ENCODE data around the gene DYNC2LI1.
"Not testable (repeated sequence)": the region's sequence is repeated elsewhere in the genome, so short reads cannot be mapped to it uniquely, and the experiment has no call there.

DYNC2LI1 gene

GRCh38 chr2:43773876-43774613, at the start of gene DYNC2LI1:
TSS of gene DYNC2LI1 (plus strand) at chr2:43774039. CDS start at chr2:43774139, 100 bp downstream.
- Mint-ChIP-seq H3K9me3 (no peaks in the 10 kb centered on the region), H3K4me1 (peaks cover 28% of the 10 kb centered on the region)

GRCh38 chr2:43724728-43725526, 48.9 kb upstream of the DYNC2LI1 start:
- H3K27me3 Mint-ChIP-seq = no peaks in the 10 kb centered on the region
- H3K27ac Mint-ChIP-seq = no peak overlapping the region
- no peaks in the 10 kb centered on the region for H3K36me3 Mint-ChIP-seq
- H3K9me3 Mint-ChIP-seq = no peaks in the 10 kb centered on the region
- no peak overlapping the region for H3K4me3 Mint-ChIP-seq
- no peaks in the 10 kb centered on the region for H3K4me1 Mint-ChIP-seq

More at GRCh38 chr2:43773876-43774613, at the start of gene DYNC2LI1:
- peak within 1 kb of the TSS; percentile 91 for H3K27ac Mint-ChIP-seq
- no peaks in the 10 kb centered on the region for H3K27me3 Mint-ChIP-seq
- H3K36me3 Mint-ChIP-seq = peaks cover 2% of the 10 kb centered on the region
- peak within 1 kb of the TSS; percentile 99 for H3K4me3 Mint-ChIP-seq

GRCh38 chr2:43725711-43726246, 48.1 kb upstream of the DYNC2LI1 start:
- no peaks in the 10 kb centered on the region for H3K27me3 Mint-ChIP-seq
- H3K27ac Mint-ChIP-seq = no peak overlapping the region
- no peak overlapping the region for H3K4me3 Mint-ChIP-seq
- no peaks in the 10 kb centered on the region for H3K36me3 Mint-ChIP-seq
- no peaks in the 10 kb centered on the region for H3K9me3 Mint-ChIP-seq
- no peaks in the 10 kb centered on the region for H3K4me1 Mint-ChIP-seq

GRCh38 chr2:43726961-43727633, 46.7 kb upstream of the DYNC2LI1 start:
- not testable (repeated sequence) for H3K4me1 Mint-ChIP-seq, H3K27me3 Mint-ChIP-seq, H3K4me3 Mint-ChIP-seq, H3K9me3 Mint-ChIP-seq, H3K36me3 Mint-ChIP-seq, H3K27ac Mint-ChIP-seq

GRCh38 chr2:43727634-43728014, 46.2 kb upstream of the DYNC2LI1 start:
- no peaks in the 10 kb centered on the region for H3K9me3 Mint-ChIP-seq
- H3K4me3 Mint-ChIP-seq = no peak overlapping the region
- no peaks in the 10 kb centered on the region for H3K27me3 Mint-ChIP-seq
- H3K36me3 Mint-ChIP-seq = peaks cover 4% of the 10 kb centered on the region
- no peaks in the 10 kb centered on the region for H3K4me1 Mint-ChIP-seq
- no peak overlapping the region for H3K27ac Mint-ChIP-seq

GRCh38 chr2:43729491-43730174, 44.2 kb upstream of the DYNC2LI1 start:
- Mint-ChIP-seq H3K27ac (no peak overlapping the region), H3K9me3 (no peaks in the 10 kb centered on the region), H3K4me1 (no peaks in the 10 kb centered on the region), H3K27me3 (no peaks in the 10 kb centered on the region), H3K36me3 (peaks cover 4% of the 10 kb centered on the region), H3K4me3 (no peak overlapping the region)

GRCh38 chr2:43731211-43731610, 42.6 kb upstream of the DYNC2LI1 start:
- Mint-ChIP-seq H3K27me3 (no peaks in the 10 kb centered on the region), H3K36me3 (peaks cover 4% of the 10 kb centered on the region), H3K9me3 (no peaks in the 10 kb centered on the region), H3K27ac (no peak overlapping the region), H3K4me3 (no peak overlapping the region), H3K4me1 (no peaks in the 10 kb centered on the region)

- H3K27me3 Mint-ChIP-seq = no peaks in the 10 kb centered on the region
- no peaks in the 10 kb centered on the region for H3K9me3 Mint-ChIP-seq
- no peaks in the 10 kb centered on the region for H3K4me1 Mint-ChIP-seq
Measured at GRCh38 chr2:43736637-43737036, 37.2 kb upstream of the DYNC2LI1 start.

GRCh38 chr2:43737097-43737854, 36.6 kb upstream of the DYNC2LI1 start:
- H3K36me3 Mint-ChIP-seq = peaks cover 3% of the 10 kb centered on the region
- no peak overlapping the region for H3K4me3 Mint-ChIP-seq
- no peaks in the 10 kb centered on the region for H3K9me3 Mint-ChIP-seq
- no peaks in the 10 kb centered on the region for H3K27me3 Mint-ChIP-seq
- H3K27ac Mint-ChIP-seq = no peak overlapping the region
- no peaks in the 10 kb centered on the region for H3K4me1 Mint-ChIP-seq

More at GRCh38 chr2:43736637-43737036, 37.2 kb upstream of the DYNC2LI1 start:
- H3K27ac Mint-ChIP-seq = no peak overlapping the region
- H3K4me3 Mint-ChIP-seq = no peak overlapping the region
- peaks cover 4% of the 10 kb centered on the region for H3K36me3 Mint-ChIP-seq

GRCh38 chr2:43737855-43738254, 36.0 kb upstream of the DYNC2LI1 start:
- H3K9me3 Mint-ChIP-seq = no peaks in the 10 kb centered on the region
- H3K27ac Mint-ChIP-seq = no peak overlapping the region
- no peaks in the 10 kb centered on the region for H3K36me3 Mint-ChIP-seq
- no peaks in the 10 kb centered on the region for H3K4me1 Mint-ChIP-seq
- H3K27me3 Mint-ChIP-seq = no peaks in the 10 kb centered on the region
- H3K4me3 Mint-ChIP-seq = no peak overlapping the region

- no peak overlapping the region for H3K4me3 Mint-ChIP-seq
- no peaks in the 10 kb centered on the region for H3K9me3 Mint-ChIP-seq
- no peaks in the 10 kb centered on the region for H3K4me1 Mint-ChIP-seq
- no peaks in the 10 kb centered on the region for H3K36me3 Mint-ChIP-seq
- H3K27ac Mint-ChIP-seq = no peak overlapping the region
- no peaks in the 10 kb centered on the region for H3K27me3 Mint-ChIP-seq
Measured at GRCh38 chr2:43738257-43738656, 35.6 kb upstream of the DYNC2LI1 start.

- Mint-ChIP-seq H3K4me3 (no peak overlapping the region), H3K4me1 (no peaks in the 10 kb centered on the region), H3K27me3 (no peaks in the 10 kb centered on the region), H3K36me3 (no peaks in the 10 kb centered on the region), H3K27ac (no peak overlapping the region), H3K9me3 (no peaks in the 10 kb centered on the region)
Measured at GRCh38 chr2:43743706-43744105, 30.1 kb upstream of the DYNC2LI1 start.

GRCh38 chr2:43745457-43745856, 28.4 kb upstream of the DYNC2LI1 start:
- Mint-ChIP-seq H3K9me3 (no peaks in the 10 kb centered on the region), H3K27me3 (no peaks in the 10 kb centered on the region), H3K4me1 (no peaks in the 10 kb centered on the region), H3K27ac (no peak overlapping the region), H3K36me3 (no peaks in the 10 kb centered on the region), H3K4me3 (no peak overlapping the region)

- Mint-ChIP-seq H3K4me1 (no peaks in the 10 kb centered on the region), H3K4me3 (no peak overlapping the region), H3K9me3 (no peaks in the 10 kb centered on the region), H3K27me3 (no peaks in the 10 kb centered on the region), H3K36me3 (no peaks in the 10 kb centered on the region), H3K27ac (no peak overlapping the region)
Measured at GRCh38 chr2:43748333-43748732, 25.5 kb upstream of the DYNC2LI1 start.

GRCh38 chr2:43749583-43749982, 24.3 kb upstream of the DYNC2LI1 start:
- Mint-ChIP-seq H3K27me3 (no peaks in the 10 kb centered on the region), H3K27ac (no peak overlapping the region), H3K9me3 (no peaks in the 10 kb centered on the region), H3K4me3 (no peak overlapping the region), H3K36me3 (no peaks in the 10 kb centered on the region), H3K4me1 (no peaks in the 10 kb centered on the region)
